GM19035 (cell line): Measurements from ENCODE around the gene SLC12A6.
A peak's percentile ranks its signal among the peaks of the same experiment; 100 is the strongest.
"Not testable (repeated sequence)": the region's sequence is repeated elsewhere in the genome, so short reads cannot be mapped to it uniquely, and the experiment has no call there.

ENCODE experiments used
- ATAC-seq: cut with Tn5 transposase; IDR thresholded peaks from one replicate; pipeline ENCODE4 v1.9.1; 2021; ENCODE audit not compliant: unreplicated experiment

The SLC12A6 gene

DNA sequence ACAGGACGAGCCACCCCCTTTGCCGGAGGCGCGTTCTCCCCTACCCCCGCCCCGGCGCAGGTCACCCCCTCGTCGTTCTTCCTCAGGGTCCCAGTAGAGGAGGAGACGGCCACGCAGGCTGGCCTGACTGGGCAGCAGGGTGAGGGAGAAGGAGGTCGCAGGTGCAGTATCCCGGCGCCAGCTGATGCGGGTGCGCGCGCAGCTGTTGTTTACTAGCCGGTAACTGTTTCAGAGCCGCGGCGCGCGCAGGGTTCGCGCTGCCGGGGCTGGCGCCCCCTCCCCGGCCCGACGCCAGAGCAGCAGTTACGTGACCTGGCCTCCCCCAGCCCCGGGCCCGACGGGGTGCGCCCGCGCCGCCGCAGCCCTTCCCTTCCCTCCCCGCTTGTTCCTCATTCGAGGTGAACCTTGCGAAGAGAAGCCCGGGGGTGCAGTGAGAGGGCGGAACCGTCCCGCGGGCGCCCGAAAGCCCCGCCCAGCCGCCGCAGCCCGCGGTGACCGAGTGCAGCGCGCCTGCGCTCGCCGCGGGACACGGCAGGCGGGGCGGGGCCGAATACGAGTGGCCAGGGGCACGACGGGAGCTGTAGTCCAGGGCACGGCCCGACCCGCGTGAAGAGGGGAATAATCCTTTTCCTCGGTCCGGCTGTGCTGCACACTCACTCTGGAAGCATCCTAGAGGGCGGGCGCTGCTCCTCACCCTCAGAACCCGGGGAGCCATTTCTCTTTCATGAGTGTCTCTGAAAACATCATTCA is at the start of gene SLC12A6:
Gene SLC12A6 (minus strand): TSS at position 225 of the 750 bp plus-strand sequence. CDS start 1,101 bp downstream, outside the sequence.
- peak; percentile 66 for ATAC-seq

DNA sequence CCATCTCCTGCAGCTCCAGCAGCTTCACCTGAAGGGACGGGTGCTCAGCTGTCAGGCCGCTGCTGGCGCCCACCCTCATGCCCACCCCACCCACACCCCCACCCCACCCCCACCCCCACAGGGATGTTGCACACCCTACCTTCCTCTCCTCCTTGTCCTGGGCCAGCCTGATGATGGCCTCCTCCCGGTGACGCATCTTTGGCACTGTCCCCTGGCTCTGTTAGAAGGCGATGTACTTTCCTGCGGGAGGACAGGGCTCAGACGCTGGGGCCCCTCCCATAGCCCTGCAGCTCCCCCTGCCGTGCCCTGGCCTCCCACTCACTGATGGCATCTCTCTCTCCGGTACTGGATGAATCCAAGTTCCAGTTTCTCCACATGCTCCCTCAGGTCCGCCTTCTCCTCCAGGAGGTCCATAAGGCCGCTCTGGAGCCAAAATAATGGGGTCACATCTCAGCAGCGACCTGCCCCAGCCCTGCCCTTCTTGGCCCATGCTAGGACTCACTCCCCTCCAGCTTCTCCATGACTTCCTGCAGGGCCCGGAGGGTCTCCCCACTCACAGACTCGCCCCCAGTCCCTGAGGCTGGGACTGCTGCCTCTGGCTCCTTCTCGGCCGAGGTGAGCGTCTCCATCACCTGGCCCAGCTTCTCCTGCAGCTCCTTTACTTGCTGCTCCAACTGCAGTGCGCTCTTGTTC is 44.4 kb upstream of the SLC12A6 start:
- not testable (repeated sequence) for ATAC-seq

DNA sequence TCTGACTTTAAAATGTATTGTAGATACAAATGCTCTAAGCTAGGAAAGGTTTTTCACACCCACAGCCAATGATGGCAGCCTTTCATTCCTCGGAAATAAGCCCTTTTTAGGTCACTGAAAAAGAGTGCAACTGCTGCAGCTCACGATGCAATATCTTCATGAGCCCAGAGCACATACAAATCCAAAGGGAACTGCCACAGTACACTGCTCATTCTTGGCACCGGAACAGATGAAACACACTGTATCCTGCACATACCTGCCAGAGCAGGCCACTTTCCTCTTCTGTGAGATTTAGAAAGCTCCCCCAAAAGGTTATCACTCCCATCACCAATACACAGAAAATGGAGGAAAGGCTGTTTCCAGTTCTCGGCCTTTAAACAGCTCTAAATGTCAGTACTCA is 42.9 kb upstream of the SLC12A6 start:
- ATAC-seq = not testable (repeated sequence)

DNA sequence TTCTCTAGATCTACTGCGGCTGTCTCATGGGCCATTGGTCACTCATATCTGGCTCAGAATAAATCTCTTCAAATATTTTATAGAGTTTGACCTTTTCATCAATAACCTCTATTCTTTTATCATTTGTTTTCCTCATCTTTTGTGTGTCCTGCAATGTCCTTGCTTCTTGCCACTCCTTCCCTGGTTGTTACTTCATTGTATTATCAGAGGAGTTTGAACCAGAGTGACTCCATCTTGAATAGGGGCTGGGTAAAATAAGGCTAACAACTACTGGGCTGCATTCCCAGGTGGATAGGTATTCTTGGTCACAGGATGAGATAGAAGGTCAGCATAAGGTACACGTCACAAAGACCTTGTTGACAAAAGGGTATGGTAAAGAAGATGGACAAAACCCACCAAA is 39.3 kb upstream of the SLC12A6 start:
- no peak for ATAC-seq

DNA sequence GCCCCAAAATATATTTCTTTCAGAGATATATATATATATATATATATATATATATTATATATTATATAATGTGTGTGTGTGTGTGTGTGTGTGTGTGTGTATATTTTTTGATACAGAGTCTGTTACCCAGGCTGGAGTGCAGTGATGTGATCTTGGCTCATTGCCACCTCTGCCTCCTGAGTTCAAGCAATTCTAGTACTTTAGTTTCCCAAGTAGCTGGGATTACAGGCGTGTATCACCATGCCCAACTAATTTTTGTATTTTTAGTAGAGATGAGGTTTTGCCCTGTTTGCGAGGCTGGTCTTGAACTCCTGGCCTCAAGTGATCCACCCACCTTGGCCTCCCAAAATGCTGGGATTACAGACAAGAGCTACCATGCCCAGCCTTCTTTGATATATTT is 38.0 kb upstream of the SLC12A6 start:
- ATAC-seq = not testable (repeated sequence)

DNA sequence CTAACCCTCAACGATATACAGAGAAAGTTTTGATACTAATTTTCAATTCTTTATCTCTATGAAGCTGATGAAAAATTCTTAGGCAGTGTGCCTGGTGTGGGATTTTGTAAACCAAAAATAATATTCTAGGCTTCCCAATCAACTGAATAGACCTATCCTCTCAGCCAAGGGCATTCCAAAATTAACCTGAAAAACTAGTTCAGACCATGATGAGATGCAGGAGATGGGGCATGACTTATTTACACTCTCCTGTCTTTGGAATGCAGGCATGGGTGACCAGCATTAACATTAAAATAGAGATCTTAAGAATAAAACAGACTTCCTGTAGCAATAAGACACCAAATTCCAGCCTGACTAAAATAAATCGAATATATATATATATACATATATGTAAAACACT is 37.2 kb upstream of the SLC12A6 start:
- no peak for ATAC-seq

DNA sequence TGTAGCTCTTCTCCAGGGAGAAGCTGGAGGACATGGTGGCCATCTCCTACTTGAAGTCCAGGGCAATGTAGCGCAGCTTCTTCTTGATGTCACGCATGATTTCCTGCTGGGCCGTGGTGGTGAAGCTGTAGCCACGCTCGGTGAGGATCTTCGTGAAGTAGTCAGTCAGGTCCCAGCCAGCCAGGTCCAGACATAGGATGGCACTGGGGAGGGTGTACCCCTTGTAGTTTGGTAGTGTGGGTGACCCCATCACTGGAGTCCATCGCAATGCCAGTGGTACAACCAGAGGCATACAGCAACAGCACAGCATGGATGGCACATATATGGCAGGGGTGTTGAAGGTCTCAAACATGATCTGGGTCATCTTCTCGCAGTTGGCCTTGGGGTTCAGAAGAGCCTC is 36.4 kb upstream of the SLC12A6 start:
- no peak for ATAC-seq

DNA sequence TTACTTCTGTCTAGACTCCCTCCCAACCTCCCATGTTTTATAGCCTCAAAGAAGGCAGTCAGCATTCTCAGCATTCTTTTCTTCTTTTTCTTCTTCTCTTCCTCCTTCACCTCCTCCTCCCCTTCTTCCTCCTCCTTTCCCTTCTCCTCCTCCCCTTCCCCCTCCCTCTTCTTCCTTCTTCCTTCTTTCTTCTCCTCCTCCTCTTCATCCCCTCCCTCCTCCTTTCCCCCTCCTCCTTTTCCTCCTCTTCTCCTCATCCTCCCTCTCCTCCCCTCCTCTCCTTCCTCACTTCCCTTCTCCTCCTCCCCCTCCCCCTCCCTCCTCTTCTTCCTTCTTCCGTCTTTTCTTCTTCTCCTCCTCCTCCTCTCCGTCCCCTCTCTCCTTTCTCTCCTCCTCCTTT is 33.1 kb upstream of the SLC12A6 start:
- no peak for ATAC-seq

DNA sequence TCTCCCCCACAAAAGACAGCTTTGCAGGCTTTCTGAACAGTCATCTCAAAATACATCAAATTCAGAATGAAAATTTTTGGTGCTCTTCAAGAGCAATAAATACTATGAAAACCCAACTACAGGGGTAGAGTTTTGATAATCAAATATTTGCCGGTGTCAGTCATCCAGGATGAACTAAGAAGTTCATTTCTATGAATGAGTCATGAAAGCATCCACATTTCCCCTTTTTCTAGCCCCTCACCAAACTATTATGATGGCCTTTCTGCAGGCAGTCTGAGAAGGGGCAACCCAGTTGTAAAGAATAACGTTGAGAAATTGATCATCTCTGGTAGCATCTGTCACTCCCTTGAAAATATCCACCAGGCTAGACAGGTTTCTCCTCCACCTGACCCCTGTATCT is 32.5 kb upstream of the SLC12A6 start:
- no peak for ATAC-seq

DNA sequence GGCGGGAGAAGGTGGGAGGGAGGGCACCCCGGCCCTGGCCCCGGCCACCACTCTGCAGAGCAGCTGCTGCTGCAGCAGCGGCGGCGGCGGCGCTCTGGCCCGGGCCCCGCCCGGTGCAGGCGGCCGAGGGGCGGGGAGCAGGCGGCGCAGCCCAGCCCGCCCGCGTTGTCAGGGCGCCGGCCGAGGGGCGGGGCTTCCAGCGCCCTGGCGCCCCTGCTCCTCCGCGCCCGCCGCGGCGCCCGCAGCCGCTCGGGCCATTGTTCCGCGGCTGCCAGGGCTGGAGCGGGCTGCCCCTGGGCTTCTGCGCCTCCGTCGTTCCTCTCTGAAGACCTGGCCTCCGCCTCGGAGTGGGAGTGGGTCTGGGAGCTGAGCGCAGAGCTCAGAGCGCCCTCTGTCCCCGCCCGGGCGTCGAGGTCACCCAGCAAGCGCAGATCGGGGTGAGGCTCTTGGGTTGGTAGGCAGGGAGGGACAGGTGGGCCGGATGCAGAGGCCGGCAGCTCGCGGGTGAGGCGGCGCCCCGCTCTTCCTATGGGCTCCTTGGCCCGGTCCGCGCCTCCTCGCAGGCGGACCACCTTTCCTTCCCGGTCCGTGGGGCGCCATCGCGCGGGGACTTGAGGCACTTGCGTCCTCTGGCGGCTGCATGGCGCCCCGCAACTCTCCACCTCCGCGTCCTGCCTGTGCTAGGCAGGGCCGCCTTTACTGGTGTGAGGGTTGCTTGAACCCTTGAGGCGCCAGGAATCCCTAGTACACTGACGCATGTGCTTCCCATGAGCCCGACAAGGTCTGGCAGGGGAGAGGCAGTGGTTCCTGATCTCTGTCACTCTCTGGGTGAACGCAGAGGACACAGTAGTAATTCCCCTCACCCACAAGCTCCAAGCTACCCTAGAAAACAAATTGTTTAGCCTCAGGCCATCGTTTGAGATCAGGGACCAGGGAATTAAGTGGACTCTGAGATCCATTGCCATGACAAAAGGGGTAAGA is 29.8 kb upstream of the SLC12A6 start, which contains the start of gene LPCAT4:
Gene LPCAT4 (minus strand): TSS at position 96 of the 981 bp plus-strand sequence. CDS start 96 bp downstream, outside the sequence.
- peak; percentile 77 for ATAC-seq

DNA sequence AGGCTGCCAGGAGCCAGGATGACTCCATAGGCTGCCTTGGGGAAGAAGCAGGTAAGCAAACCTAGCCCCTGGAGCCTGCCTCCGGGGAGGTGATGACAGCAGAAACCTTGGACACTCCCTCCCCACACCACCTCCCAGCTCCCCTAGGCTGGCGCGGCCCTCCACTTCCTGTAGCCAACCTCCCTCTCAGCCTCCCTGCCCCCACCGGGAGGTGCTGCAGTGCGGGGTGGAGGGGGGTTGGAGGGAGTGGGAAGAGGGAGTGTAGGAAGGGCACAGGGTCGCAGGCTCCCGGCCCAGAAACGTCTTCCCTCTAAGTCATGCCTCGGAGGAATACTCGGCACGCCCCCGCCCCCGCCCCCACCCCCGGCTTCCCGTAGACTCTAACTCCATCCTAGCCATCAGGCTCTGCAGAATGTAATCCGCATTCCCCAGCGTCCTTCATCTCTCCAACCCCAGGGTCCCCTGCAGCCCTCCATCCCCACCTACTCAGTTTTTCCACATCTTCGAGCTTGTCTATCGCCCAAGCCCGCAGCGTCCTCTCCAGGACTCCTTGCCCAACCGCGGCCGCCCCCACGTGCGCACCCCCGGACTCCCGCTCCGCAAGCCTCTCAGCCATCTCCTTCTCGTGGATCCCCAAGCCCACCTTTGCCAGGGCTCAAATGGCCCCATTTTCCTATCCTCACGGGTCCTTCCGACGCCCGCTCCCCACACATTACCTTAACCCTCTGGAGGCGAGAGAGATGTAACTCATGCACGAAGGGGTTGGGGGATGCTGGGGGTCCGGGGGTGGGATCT is 28.9 kb upstream of the SLC12A6 start:
- peak; percentile 0 for ATAC-seq

DNA sequence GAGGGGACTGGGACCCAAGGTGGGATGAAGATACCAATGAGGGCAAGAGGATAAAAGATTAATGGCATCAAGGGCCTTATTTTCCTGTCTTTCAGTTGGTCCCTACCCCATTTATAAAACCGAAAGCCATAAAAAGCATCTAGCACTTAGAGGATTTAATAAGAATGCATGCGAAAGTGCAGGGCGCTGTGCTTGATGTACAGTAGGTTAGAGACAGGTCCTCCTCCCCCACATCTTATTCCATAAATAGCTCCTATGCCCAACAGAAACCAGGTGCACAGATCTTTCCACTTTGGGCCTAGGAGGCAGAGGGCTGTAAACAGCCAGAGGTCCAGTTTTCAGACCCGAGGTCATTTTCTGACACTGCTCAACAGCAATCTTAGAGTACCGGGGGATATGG is 28.3 kb upstream of the SLC12A6 start:
- ATAC-seq = no peak

DNA sequence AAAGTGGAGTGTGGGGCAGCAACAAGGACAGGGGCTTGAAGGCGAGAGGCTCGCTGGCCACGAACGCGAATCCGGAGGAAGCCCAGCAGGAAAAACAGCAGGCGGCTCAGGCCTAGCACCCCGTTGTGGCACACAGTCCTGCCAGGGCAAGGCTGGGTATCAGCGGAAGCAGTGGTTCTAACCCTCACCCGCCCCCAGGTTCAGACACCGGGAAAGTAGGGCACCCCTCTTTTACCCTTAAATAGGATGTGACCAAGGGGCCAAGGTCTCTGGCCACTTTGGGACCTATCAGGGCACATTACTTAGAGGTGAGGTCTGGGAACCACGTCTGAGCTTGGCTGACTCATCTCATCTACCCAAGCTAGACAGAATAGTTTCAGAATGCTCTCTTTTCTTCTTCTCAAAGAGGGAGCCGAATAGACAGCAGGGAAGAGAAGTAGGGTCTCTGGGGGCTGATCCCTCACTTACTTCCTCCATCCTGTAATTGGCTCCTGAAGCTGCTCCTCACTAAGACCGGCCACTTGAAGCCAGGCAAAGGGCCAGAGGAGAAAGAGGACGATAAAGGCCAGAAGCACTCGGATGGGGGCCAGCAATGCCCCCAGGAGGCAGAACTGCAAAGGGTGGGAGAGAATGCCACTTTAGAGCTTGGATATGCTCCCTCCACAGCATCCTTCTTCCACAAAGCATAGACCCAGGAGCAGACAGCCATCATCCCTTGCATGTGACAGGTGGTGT is 27.7 kb upstream of the SLC12A6 start:
- no peak for ATAC-seq

DNA sequence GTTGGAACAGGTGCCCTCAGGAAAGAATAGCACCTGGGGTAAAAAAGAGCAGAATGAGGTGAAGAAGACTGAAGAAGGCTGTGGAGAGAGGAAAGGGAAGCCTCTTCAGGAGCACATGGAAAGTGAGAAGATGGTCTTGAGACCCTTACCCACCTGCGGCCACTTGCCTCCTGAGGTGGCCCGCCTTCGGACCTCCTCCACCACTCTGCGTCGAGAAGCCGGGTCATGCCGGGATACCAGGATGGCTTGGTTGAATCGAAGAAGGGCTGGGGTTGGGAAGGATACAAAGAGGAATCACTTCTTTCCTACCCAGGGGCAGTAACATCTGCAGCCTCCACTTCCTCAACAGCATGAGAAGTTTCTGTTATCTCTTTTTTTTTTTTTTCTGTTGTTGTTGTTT is 26.5 kb upstream of the SLC12A6 start:
- ATAC-seq = no peak

DNA sequence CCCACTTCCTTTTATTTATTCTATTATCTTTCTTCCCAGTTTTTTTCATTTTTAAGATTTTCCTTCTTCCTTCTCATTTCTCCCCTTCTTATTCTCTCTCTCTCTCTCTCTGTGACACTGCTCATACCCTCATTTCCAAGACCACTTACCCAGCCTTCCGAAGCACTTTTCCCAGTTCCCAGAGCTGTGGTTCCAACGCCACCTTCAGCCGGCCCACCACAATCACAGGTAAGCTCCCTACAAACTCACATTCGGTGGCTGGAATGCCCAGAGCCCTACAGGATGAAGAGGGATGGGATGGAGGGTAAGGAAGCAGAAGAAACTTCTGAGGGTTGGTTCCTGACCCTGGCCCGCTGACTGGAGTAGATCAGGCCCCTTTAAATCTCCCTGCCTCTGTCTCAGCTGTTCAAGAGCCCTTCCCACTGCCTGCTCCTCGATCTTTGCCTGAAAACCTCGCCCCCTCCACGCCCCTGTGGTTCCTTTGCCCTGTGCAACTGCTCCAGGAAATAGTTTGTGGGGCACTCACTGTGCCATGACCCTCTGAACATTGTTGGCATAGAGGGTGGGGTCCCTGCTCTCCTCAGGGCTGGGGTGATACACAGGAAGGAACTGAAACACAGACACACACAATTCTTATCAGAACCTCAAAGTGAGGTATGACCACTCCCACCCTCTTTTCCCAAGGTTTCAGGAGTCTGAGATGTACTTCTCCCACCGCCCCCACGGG is 24.6 kb upstream of the SLC12A6 start:
- ATAC-seq = no peak

DNA sequence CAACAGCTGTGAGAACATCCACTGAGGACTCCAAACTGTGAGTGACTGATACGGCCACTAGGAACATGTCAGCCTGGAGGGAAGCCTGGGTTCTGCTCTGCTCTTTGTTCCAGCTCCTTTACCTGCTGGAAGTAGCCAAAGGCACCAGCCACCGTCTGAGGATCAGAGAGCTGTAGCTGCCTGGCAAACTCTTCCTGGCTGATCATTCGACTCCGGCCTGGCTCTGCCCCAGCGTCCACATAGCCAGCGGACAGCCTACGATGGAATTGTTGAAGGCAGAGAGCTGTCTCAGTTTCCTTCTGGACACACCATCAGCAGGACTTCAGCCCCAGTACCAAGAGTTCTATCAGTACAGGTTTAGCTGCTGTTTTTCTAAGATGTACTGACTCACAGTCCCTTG is 23.7 kb upstream of the SLC12A6 start:
- ATAC-seq = no peak

DNA sequence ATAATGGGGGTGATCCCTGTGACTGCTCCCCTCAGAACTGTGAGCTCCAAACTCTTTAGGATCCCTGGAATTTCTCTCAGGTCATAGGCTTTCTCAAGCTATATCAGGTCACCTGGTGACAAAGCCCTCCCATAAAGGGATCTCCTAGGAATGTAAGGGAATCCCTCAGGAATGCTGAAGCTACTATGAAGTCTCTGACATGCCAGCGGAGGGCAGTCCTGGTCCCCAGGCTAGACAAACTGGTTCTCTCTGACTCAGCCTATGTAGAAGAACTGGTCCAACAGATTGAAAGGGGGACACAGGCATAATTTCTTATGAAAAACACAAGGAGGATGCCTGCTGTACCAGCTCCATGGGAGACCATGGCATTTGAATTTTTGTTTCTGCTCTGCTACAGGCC is 22.7 kb upstream of the SLC12A6 start:
- ATAC-seq = no peak

DNA sequence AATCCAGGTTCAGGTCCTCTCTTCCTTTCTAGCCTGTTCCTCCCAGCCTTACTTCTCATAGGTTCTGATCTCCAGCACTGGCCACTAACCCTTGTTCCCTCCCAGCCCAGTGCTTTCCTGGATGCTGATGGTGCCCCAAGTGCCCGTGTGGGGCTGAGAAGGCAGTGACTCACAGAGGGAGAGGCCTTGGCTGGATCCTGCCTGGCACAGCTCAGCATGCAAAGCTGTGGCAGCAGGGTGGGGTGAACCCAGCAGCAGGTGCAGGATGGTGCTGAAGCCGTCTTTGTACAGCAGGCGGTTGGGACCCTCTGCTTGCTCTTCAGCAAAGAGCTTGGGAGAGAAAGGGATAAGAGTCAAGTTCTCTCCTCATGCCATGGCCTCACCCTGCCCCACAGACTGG is 21.8 kb upstream of the SLC12A6 start:
- no peak for ATAC-seq

DNA sequence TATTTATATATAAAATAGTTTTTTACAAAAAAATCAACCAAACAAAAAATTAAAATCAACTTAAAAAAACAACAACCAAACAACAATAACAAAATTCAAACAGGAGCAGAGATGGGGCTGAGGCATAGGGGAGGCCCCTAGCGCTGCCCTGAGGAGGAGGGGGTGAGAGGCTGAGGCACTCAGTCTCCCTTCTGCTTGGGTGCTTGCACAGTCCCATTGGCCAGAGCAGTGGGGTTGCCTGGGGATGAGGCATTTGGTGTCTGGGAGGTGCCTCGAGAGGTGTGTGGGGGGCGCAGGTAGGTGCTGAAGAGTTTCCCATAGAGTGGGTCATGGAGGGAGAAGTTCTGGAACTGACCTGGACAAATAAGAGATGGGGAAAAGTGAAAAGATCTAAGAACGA is 21.4 kb upstream of the SLC12A6 start:
- ATAC-seq = no peak
